HG02943 (cell line): Measurements from ENCODE around the gene RRP9.
A peak's percentile ranks its signal among the peaks of the same experiment; 100 is the strongest.
"Not testable (repeated sequence)": the region's sequence is repeated elsewhere in the genome, so short reads cannot be mapped to it uniquely, and the experiment has no call there.

ENCODE experiments used
- ATAC-seq: cut with Tn5 transposase; IDR thresholded peaks from one replicate; pipeline ENCODE4 v1.9.1; 2021; ENCODE audit warnings: mild to moderate bottlenecking, low read depth, moderate library complexity; ENCODE audit not compliant: unreplicated experiment

RRP9 gene

GRCh38 chr3:51942603-51943450 is 1.1 kb upstream of the RRP9 start:
- ATAC-seq: no peak

- ATAC-seq: peak; percentile 0
These were observed 274 bp downstream of the RRP9 start for GRCh38 chr3:51941463-51941797.

GRCh38 chr3:51940648-51941462 is 849 bp downstream of the RRP9 start:
- ATAC-seq: no peak

- ATAC-seq: no peak
These were observed 2.8 kb downstream of the RRP9 start for GRCh38 chr3:51938780-51939425.

- no peak for ATAC-seq
These were observed 3.9 kb downstream of the RRP9 start for GRCh38 chr3:51937611-51938450.

GRCh38 chr3:51937014-51937413 is 4.7 kb downstream of the RRP9 start:
- no peak for ATAC-seq

- ATAC-seq: no peak
These were observed 5.6 kb downstream of the RRP9 start for GRCh38 chr3:51935886-51936755.

GRCh38 chr3:51934991-51935885 is 6.5 kb downstream of the RRP9 start:
- ATAC-seq: no peak

GRCh38 chr3:51934139-51934850 is 7.4 kb downstream of the RRP9 start:
- no peak for ATAC-seq

GRCh38 chr3:51933471-51934138 is 8.1 kb downstream of the RRP9 start:
- no peak for ATAC-seq

- ATAC-seq: no peak
These were observed 9.0 kb downstream of the RRP9 start for GRCh38 chr3:51932471-51933370.

- no peak for ATAC-seq
These were observed 9.9 kb downstream of the RRP9 start for GRCh38 chr3:51931756-51932155.

- ATAC-seq: no peak
These were observed 11.3 kb downstream of the RRP9 start for GRCh38 chr3:51930439-51930838.

- ATAC-seq: no peak
These were observed 12.2 kb downstream of the RRP9 start for GRCh38 chr3:51929420-51930003.

- not testable (repeated sequence) for ATAC-seq
These were observed 12.7 kb downstream of the RRP9 start for GRCh38 chr3:51928981-51929380.

- ATAC-seq: no peak
These were observed 13.3 kb downstream of the RRP9 start for GRCh38 chr3:51928438-51928837.
